HG03432 (cell line): ENCODE results near the gene PIGC.

Source experiments
- ATAC-seq: cut with Tn5 transposase; IDR thresholded peaks from one replicate; pipeline ENCODE4 v1.9.1; 2021; ENCODE audit warnings: mild to moderate bottlenecking, moderate library complexity; ENCODE audit not compliant: unreplicated experiment

PIGC gene

GRCh38 chr1:172431721-172432192, 12.1 kb downstream of the PIGC start:
- ATAC-seq, result no peak

- no peak for ATAC-seq
These were observed 12.7 kb downstream of the PIGC start for GRCh38 chr1:172431204-172431603.

GRCh38 chr1:172430128-172430454, 13.8 kb downstream of the PIGC start:
- ATAC-seq, result no peak

- no peak for ATAC-seq
These were observed 14.3 kb downstream of the PIGC start for GRCh38 chr1:172429331-172430127.

- no peak for ATAC-seq
These were observed 16.7 kb downstream of the PIGC start for GRCh38 chr1:172427191-172427590.

- no peak for ATAC-seq
These were observed 18.5 kb downstream of the PIGC start for GRCh38 chr1:172425339-172425738.

- ATAC-seq, result no peak
These were observed 20.5 kb downstream of the PIGC start for GRCh38 chr1:172423336-172423735.

GRCh38 chr1:172421974-172422604, 21.8 kb downstream of the PIGC start:
- no peak for ATAC-seq

- ATAC-seq, result no peak
These were observed 23.5 kb downstream of the PIGC start, which contains the start of gene C1orf105 for GRCh38 chr1:172420385-172420784. Gene C1orf105, plus strand, starts transcription at chr1:172420685. Its CDS starts 201 bp downstream, at chr1:172420886.

DNA sequence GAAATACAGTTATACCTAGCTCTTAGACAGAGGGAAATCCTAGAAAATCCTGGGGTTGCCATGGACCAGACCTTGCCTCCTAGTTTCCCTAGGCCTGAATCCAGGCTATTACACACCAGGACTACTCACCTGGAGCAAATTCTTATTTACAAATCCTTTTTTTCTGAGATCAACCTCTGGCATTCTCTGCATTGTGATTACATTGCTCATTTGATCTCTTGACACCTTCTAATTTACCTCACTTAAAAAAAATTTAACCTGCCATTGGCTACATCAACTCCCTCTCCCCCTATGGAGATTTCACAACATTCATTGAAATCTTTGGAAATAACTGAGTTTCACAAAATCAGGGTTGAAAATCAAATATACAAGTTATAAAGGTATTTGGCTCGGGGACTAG, 26.3 kb downstream of the PIGC start:
- no peak for ATAC-seq

DNA sequence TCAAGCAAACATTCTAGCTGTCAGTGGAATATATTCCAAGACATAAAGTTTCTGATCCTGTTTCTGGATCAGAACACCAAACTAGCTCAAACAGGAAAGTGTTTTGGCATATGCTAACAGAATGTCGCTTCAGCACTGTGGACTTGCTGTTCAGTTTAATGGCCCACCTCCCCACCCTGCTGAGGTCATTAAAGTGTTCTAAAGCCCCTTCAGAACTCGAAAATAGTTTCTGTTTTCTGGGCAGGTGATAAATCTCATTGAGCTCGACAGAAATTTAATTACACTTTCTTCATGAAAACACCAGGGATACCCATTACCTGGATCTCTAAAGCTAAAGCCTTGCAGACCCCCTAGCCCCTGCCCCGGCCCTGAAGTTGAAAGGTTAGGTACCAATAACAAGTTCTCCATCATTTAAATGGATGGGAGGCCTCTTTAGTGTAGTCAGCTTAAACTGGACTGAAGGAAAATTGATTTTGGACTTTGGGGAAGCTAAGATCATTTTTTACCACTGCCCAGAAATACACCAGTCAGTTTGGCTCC, 27.3 kb downstream of the PIGC start:
- ATAC-seq, result no peak

GRCh38 chr1:172414331-172414730, 29.5 kb downstream of the PIGC start:
- no peak for ATAC-seq

GRCh38 chr1:172411791-172412338, 32.0 kb downstream of the PIGC start:
- ATAC-seq, result no peak

GRCh38 chr1:172410027-172410426, 33.8 kb downstream of the PIGC start:
- ATAC-seq, result no peak

DNA sequence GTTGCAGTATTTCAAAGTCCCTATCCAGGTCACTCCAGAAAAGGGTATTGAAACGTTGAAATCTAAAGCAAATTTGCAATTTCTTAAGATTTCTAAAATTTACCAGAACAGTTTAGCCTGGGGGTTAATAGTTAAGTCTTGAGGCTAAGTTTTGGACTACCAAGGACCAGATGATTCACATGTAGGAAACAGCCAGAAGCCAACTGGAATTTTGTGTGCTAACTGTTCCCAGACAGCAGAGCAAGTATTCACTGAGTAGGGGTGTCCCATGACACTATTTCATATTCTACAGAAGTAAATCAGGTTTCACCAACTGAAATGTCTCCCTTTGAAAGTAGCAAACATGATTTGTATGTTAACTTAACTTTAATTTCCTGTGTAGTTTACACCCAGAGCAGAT, 34.9 kb downstream of the PIGC start:
- no peak for ATAC-seq

- no peak for ATAC-seq
These were observed 36.9 kb downstream of the PIGC start for GRCh38 chr1:172406968-172407367.

DNA sequence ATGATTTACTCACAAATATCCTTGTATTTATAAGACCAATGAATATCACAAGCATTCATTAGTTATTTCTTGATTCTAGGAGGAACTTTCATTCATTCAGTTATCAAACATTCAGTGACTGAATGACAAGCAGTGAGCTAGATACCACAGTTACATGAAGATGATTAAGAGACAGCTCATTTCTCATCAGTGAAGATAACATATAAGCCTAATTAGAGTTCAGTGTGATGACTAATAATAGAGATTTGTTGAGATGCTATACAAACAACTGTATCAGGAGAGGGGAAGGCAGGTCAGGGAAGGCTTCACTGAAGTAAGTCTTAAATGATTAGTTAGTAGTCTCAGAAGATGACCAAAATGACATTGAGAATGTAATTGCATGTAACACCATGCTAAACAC, 38.0 kb downstream of the PIGC start:
- no peak for ATAC-seq

DNA sequence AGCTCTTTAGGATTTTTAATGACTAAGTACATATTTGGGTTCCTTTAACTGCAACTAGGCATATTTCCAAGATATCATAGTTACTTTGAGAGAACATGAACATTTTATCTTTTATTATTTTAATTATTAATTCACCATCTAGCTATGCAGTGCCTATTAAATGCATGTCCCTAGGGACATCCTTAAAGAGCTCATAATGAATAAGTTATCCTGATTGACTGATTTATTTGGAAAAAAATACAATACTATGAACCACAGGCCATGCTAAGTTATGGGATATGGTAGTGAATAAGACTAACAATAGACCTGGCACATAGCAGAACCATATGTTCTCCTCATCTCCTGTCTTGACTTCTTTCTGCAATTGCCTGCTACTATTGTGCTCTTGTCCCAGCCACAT, 39.7 kb downstream of the PIGC start:
- no peak for ATAC-seq

GRCh38 chr1:172402878-172403569, 40.8 kb downstream of the PIGC start:
- ATAC-seq, result no peak

DNA sequence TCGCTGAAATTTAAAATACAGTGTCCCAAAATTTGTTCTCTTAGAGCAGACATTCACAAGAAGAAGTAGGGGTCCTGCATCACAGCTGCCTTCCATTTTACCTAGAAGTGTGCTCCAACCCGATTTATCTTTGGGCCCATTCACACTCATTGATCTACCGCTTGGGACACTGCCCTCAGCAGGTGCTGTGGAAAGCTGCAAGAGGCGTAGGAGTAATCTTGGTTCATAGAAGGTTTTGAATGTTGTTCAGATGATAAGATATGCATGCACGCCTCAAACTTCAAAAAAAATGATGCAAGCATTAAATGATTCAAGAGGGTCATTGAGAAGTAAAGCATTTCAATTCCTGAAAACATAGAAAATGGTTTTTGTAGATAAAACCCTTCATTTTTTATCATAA, 42.0 kb downstream of the PIGC start:
- no peak for ATAC-seq

DNA sequence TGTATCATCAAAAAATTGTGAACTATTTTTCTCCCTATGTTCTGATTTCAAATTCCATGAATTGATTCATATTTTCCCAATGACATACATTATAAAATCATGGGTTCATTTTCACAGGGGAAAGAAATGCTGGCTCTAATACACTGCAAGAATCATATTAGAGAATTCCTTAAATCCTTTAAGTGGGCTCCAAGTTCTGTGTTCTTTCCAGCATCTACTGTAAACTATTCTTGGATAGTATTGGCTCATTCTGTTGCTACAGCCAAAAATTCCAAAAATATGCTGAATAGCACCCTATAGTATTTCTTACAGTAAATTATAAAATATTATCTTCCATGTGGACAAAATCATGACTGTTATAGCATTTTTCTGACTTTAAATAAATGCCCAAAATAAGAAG, 42.4 kb downstream of the PIGC start:
- no peak for ATAC-seq
